WERI-Rb-1 (cell line): ENCODE data around the gene RAB8A.

Experiments
- DNase-seq: peaks from one replicate; pipeline ENCODE4 v3.0.0-alpha.2; 2020
- H3K27ac ChIP-seq: fragments of 250-450 bp; sonication (Bioruptor Pico); 2 replicates; pipeline ENCODE4 v1.5.1; 2020; ENCODE audit warnings: mild to moderate bottlenecking, moderate library complexity
- H3K27me3 ChIP-seq: fragments of 250-450 bp; sonication (Bioruptor Pico); 2 replicates; pipeline ENCODE4 v1.5.1; 2021; ENCODE audit warnings: mild to moderate bottlenecking, low read depth, moderate library complexity; ENCODE audit not compliant: insufficient read depth, severe bottlenecking
- H3K36me3 ChIP-seq: fragments of 250-450 bp; sonication (Bioruptor Pico); 2 replicates; pipeline ENCODE4 v1.5.1; 2020; ENCODE audit warnings: mild to moderate bottlenecking, moderate library complexity
- H3K4me3 ChIP-seq: 2 replicates; pipeline ENCODE4 v1.5.1; 2011; ENCODE audit warnings: low read depth, mild to moderate bottlenecking, control low read depth, low read length
- H3K9me3 ChIP-seq: fragments of 250-450 bp; sonication (Bioruptor Pico); 2 replicates; pipeline ENCODE4 v1.5.1; 2021; ENCODE audit warnings: mild to moderate bottlenecking, moderate library complexity; ENCODE audit not compliant: severe bottlenecking
- TF ChIP-seq, protein P1 (sequence below): IDR thresholded peaks from 2 replicates; pipeline ENCODE4 v1.5.1; 2011; ENCODE audit warnings: low read depth, mild to moderate bottlenecking, control low read depth, inconsistent platforms, low read length

RAB8A gene

DNA sequence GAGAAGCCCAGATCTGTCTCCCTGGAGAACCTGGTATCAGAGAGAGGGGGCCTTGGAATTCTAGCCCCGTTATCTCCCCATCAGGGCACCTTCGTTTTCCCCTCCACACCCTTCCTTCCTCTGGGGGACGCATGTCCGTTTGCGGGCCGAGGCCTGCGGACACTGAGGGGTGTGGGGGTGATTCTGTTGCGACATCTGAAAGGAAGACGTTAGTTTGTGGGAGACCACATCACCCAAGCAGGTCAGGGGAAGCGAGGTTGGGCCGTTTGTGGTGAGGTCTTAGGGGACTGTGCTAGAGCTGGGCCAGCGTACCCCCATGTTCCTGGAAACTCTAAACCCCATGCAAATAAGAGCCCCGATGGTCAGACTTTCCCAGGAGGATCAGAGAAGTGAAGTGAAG, 28.1 kb downstream of the RAB8A start:
- TF ChIP-seq, protein P1, sequence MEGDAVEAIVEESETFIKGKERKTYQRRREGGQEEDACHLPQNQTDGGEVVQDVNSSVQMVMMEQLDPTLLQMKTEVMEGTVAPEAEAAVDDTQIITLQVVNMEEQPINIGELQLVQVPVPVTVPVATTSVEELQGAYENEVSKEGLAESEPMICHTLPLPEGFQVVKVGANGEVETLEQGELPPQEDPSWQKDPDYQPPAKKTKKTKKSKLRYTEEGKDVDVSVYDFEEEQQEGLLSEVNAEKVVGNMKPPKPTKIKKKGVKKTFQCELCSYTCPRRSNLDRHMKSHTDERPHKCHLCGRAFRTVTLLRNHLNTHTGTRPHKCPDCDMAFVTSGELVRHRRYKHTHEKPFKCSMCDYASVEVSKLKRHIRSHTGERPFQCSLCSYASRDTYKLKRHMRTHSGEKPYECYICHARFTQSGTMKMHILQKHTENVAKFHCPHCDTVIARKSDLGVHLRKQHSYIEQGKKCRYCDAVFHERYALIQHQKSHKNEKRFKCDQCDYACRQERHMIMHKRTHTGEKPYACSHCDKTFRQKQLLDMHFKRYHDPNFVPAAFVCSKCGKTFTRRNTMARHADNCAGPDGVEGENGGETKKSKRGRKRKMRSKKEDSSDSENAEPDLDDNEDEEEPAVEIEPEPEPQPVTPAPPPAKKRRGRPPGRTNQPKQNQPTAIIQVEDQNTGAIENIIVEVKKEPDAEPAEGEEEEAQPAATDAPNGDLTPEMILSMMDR, result no peak
- Histone ChIP-seq H3K27ac (no peak overlapping the region), H3K9me3 (no peaks in the 10 kb centered on the region), H3K27me3 (no peaks in the 10 kb centered on the region), H3K4me3 (no peak overlapping the region), H3K36me3 (no peaks in the 10 kb centered on the region; the same call in 1 of the 2 replicates)
- no peak for DNase-seq

DNA sequence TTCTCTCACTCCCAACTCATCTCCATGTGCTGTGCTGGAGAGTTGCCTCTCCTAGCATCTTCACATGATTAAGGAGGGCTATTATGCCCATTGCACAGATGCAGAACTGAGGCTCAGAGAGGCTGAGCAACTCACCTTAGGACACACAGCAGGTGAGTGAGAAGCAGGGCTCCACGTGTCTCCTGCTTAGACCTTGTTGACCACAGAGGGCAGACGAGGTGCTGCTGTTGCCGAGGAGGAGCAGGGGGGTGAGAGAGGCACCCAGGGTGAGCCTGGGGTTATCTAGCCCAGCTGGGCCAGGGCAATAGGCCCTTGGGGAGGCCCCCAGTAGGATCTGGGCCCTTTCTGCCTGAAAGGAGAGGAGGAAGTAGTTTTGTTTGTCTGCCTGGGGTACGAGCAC, 29.4 kb downstream of the RAB8A start:
- Histone ChIP-seq H3K27ac (no peak overlapping the region), H3K9me3 (no peaks in the 10 kb centered on the region), H3K27me3 (no peaks in the 10 kb centered on the region), H3K36me3 (no peaks in the 10 kb centered on the region), H3K4me3 (no peak overlapping the region)
- TF ChIP-seq, protein P1, result no peak
- no peak for DNase-seq

DNA sequence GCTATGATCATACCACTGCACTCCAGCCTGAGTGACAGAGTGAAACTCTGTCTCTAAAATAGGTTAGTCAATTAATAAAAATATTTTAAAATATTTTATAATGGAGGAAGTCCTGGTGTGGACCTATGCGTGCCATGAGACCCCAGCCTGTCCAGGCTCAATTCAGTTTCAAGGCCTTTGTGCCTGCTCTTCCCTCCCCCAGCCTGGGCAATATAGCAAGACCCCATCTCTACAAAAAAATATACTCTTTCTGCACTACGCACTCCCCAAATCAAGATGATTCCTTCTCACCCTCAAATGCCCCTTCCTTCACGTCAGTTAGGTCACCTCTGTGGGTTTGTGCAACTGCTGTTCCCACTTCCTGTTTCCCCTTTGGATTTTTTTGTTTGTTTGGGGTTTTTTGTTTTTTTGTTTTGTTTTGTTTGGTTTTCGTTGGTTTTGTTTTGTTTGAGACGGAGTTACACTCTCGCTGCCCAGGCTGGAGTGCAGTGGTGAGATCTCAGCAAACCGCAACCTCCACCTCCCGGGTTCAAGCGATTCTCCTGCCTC, 30.4 kb downstream of the RAB8A start:
- H3K27me3 ChIP-seq, result no peaks in the 10 kb centered on the region
- no peaks in the 10 kb centered on the region for H3K9me3 ChIP-seq
- TF ChIP-seq, protein P1, result no peak
- no peak overlapping the region for H3K27ac ChIP-seq
- H3K4me3 ChIP-seq, result no peak overlapping the region
- no peaks in the 10 kb centered on the region for H3K36me3 ChIP-seq
- DNase-seq, result no peak

DNA sequence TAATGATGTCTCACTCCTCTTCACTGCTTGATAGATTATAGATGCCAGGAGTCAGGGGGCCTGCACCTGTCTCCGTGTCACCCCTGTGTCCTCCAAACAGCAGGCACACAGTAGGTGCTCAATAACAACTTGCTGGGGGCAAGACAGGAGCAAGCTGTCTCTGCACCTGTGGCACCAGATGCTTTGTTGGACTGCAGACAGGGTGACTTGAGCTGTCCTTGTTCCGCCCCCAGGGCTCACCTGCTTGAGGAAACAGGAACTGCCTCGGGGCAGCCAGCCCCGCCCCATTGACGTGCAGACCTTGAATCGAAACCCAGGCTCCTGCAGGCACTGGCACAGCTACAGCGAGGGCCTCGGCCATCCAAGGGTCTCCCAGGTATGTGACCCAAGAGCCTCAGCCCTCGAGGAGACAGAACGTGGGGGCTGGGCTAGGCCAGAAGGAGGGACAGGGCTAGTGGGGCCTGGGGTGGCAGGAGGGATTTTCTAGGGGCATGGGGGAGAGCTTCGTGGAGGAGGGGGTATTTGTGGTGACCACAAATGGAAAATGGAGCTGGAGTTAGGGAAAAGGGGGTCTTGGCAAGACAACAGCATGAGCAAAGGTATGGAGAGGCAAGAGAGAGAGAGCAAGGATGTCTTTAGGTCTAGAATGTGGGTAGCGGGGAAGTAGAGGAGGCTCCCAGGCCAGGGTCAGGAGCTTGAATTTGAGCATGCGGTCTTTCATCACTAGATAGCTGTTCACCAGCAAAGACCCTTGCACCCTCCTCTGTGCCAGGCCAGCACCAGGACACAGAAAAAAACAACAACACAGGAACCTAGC, 31.9 kb downstream of the RAB8A start, which contains the start of gene HSH2D:
Gene HSH2D, plus strand, starts transcription at position 287 of the 817 bp plus-strand sequence. CDS start 5,066 bp downstream, outside the sequence.
- H3K27me3 ChIP-seq, result no peaks in the 10 kb centered on the region
- H3K36me3 ChIP-seq, result no peaks in the 10 kb centered on the region
- DNase-seq, result no peak
- no peaks in the 10 kb centered on the region for H3K9me3 ChIP-seq
- no peak within 1 kb of the TSS for H3K27ac ChIP-seq
- TF ChIP-seq, protein P1, result no peak
- H3K4me3 ChIP-seq, result no peak within 1 kb of the TSS

DNA sequence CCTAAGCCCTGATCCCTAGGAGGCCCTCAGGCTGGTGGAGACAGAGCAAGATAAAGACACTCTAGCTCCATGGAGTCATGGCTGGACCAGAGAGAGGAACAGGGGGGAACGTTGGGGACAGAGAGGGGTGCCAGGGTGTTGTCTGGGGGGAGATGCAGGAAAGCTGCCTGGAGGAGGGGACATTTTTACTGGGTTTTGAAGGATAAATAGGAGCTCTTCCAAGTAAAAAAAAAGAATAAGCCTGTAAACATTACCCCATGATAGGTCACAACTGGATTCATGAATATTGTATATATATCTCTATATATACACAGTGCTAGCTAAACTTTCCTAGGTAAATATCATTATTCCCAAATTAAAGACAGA, 32.5 kb downstream of the RAB8A start:
- Histone ChIP-seq H3K9me3 (no peaks in the 10 kb centered on the region), H3K4me3 (no peak overlapping the region), H3K27me3 (no peaks in the 10 kb centered on the region), H3K36me3 (no peaks in the 10 kb centered on the region), H3K27ac (no peak overlapping the region)
- no peak for DNase-seq
- TF ChIP-seq, protein P1, result no peak
